Upper lobe of left lung (tissue), 6 donors: ENCODE results near the gene AKT1. TPM values are rescaled to one million over a fixed set of nuclear protein-coding genes. Genes with fewer than 3 reads are reported as not detected.
A peak's percentile ranks its signal among the peaks of the same experiment; 100 is the strongest.

Source experiments
- ATAC-seq, 2 donors: fragments of 200-7000 bp; cut with Tn5 transposase; one replicate each; pipeline ENCODE4 v1.9.1; 2022; ENCODE audit warnings: mild to moderate bottlenecking in 2 of 2, moderate library complexity in 2 of 2; ENCODE audit not compliant: low FRiP score in 2 of 2
- DNase-seq, 2 donors: peaks; one replicate each; pipeline ENCODE4 v3.0.0-alpha.2; 2019 to 2020
- H3K27ac ChIP-seq, 4 donors: fragments of 200-600 bp; sonication (generic); one replicate each; pipeline ENCODE4 v1.5.1; 2016 to 2019
- H3K27me3 ChIP-seq, 4 donors: fragments of 200-600 bp; sonication (generic); one replicate each; pipeline ENCODE4 v1.5.1; 2017 to 2019
- H3K36me3 ChIP-seq, 4 donors: fragments of 200-600 bp; sonication (generic); one replicate each; pipeline ENCODE4 v1.5.1; 2016 to 2019
- H3K4me1 ChIP-seq, 4 donors: fragments of 200-600 bp; sonication (generic); one replicate each; pipeline ENCODE4 v1.5.1; 2018 to 2019
- H3K4me3 ChIP-seq, 4 donors: fragments of 200-600 bp; sonication (generic); one replicate each; pipeline ENCODE4 v1.5.1; 2017 to 2019; ENCODE audit warnings: mild to moderate bottlenecking in 2 of 4, moderate library complexity in 1 of 4
- H3K9me3 ChIP-seq, 4 donors: fragments of 200-600 bp; sonication (generic); one replicate each; pipeline ENCODE4 v1.5.1; 2018 to 2019
- CTCF ChIP-seq, 6 experiments: fragments of 450-650 bp in 4 of 6; fragments of 200-600 bp in 2 of 6; sonication (generic) in 2 of 6; IDR thresholded peaks; one replicate each; pipeline ENCODE4 v1.5.1; 2016 to 2019; ENCODE audit warnings: antibody characterized with exemption in 6 of 6
- EP300 ChIP-seq, 4 donors: sonication (generic); formaldehyde crosslinking; IDR thresholded peaks; one replicate each; pipeline ENCODE4 v1.5.1; 2017; ENCODE audit warnings: antibody characterized with exemption in 4 of 4, control low read depth in 2 of 4
- POLR2A ChIP-seq, 4 donors: fragments of 450-650 bp; IDR thresholded peaks; one replicate each; pipeline ENCODE4 v1.5.1; 2016 to 2017; ENCODE audit warnings: antibody characterized with exemption in 4 of 4, mild to moderate bottlenecking in 2 of 4
- POLR2AphosphoS5 ChIP-seq, 2 donors: sonication (generic); formaldehyde crosslinking; IDR thresholded peaks; one replicate each; pipeline ENCODE4 v1.5.1; 2017; ENCODE audit warnings: antibody characterized with exemption in 2 of 2
- whole genome bisulfite sequencing, 2 donors: methylation state at CpG; one replicate each; pipeline ENCODE4 v1.1.5; 2017 to 2018; 5-methylcytosine and 5-hydroxymethylcytosine counted together
- total RNA-seq, 6 donors: library from RNA; depleted of rRNA in 4 of 6; stranded (reverse); fragments of >200 nt in 4 of 6; gene quantifications; one replicate each; pipeline versions ENCODE4 v1.1.0 to v1.2.1, GENCODE V29; 2016 to 2021
- donor health status: DM: no; HTN: no; CAD: no; lungs with moderate emphysema.
- donor health status: DM: no; HTN: yes; CAD: no; lungs with severe emphysema.

The AKT1 gene
- total RNA-seq, 6 donors from 2014 or later = 122 to 283 (median 191) TPM

GRCh38 chr14:104722938-104723650 is 72.5 kb downstream of the AKT1 start:
- Histone ChIP-seq H3K36me3 (peaks cover 0 to 17% (median 9%) of the 10 kb centered on the region in 4 donors), H3K27me3 (no peaks in the 10 kb centered on the region), H3K4me3 (peak overlapping the region in 3 of 4 donors; percentile 71 to 90 (median 80)), H3K9me3 (no peaks in the 10 kb centered on the region), H3K27ac (peak overlapping the region in 1 of 4 donors; percentile 74), H3K4me1 (peaks cover 17 to 36% (median 22%) of the 10 kb centered on the region in 4 donors)
- 41 to 60% methylated on average over 12 to 13 of the region's 26 CpGs for WGBS, 2 donors
- TF ChIP-seq CTCF (IDR thresholded peaks at IDR 0.05) (no peak), POLR2AphosphoS5 (IDR thresholded peaks at IDR 0.05) (no peak), POLR2A (IDR thresholded peaks at IDR 0.05) (no peak), EP300 (IDR thresholded peaks at IDR 0.05) (no peak)
- DNase-seq (no peak), ATAC-seq (no peak)

GRCh38 chr14:104721505-104722431 is 73.8 kb downstream of the AKT1 start:
- no peaks in the 10 kb centered on the region for H3K9me3 ChIP-seq
- WGBS, 2 donors = 76 to 86% methylated on average over 7 to 18 of the region's 18 CpGs
- no peak overlapping the region for H3K4me3 ChIP-seq
- H3K36me3 ChIP-seq = peaks cover 0 to 26% (median 14%) of the 10 kb centered on the region in 4 donors
- no peak overlapping the region for H3K27ac ChIP-seq
- ATAC-seq (no peak), DNase-seq (peak in 1 of 2 donors; percentile 66)
- H3K4me1 ChIP-seq = peaks cover 17 to 36% (median 22%) of the 10 kb centered on the region in 4 donors
- no peak for TF ChIP-seq CTCF (IDR thresholded peaks at IDR 0.05)
- no peak for TF ChIP-seq POLR2A (IDR thresholded peaks at IDR 0.05)
- no peak for TF ChIP-seq EP300 (IDR thresholded peaks at IDR 0.05)
- no peak for TF ChIP-seq POLR2AphosphoS5 (IDR thresholded peaks at IDR 0.05)
- H3K27me3 ChIP-seq = no peaks in the 10 kb centered on the region

Other genes with a start within 250 kb of the AKT1 start
- gene C14orf180, start 216.0 kb downstream of the AKT1 start, total RNA-seq = not detected
- gene TMEM179, start 191.0 kb downstream of the AKT1 start, total RNA-seq = not detected
- 100 to 1,000 TPM in 5 of 6 donors, 10 to 100 TPM in 1; 65.2 to 259 (median 131) TPM for gene INF2, start 106.1 kb downstream of the AKT1 start, total RNA-seq
- gene ADSS1, start 71.5 kb downstream of the AKT1 start, total RNA-seq = 10 to 100 TPM in 1 of 6 donors, 1 to 10 TPM in 5; 4.9 to 34.6 (median 6.2) TPM
- 100 to 1,000 TPM in 2 of 6 donors, 10 to 100 TPM in 4; 72.3 to 241 (median 91.0) TPM for gene SIVA1, start 42.6 kb downstream of the AKT1 start, total RNA-seq
- gene ZBTB42, start 5.4 kb upstream of the AKT1 start, total RNA-seq = 10 to 100 TPM; 13.9 to 24.8 (median 20.9) TPM
- gene CEP170B, start 69.5 kb upstream of the AKT1 start, total RNA-seq = 10 to 100 TPM; 24.2 to 57.8 (median 35.6) TPM
- gene PLD4, start 129.1 kb upstream of the AKT1 start, total RNA-seq = 1 to 10 TPM in 2 of 6 donors, under 1 TPM in 1, not detected in 3; under 0.01 to 6.1 (median 2.5) TPM
- gene AHNAK2, start 182.6 kb upstream of the AKT1 start, total RNA-seq = 10 to 100 TPM in 4 of 6 donors, 1 to 10 TPM in 2; 4.3 to 48.0 (median 12.9) TPM
- 10 to 100 TPM; 11.1 to 44.0 (median 13.3) TPM for gene CLBA1, start 190.0 kb upstream of the AKT1 start, total RNA-seq
- gene CDCA4, start 225.3 kb upstream of the AKT1 start, total RNA-seq = 10 to 100 TPM in 1 of 6 donors, 1 to 10 TPM in 4, under 1 TPM in 1; 0.89 to 10.3 (median 6.6) TPM